Esophagus muscularis mucosa (tissue), 4 donors: ENCODE data around the gene BMAL1.

Experiments
- EP300 ChIP-seq: sonication (generic); formaldehyde crosslinking; IDR thresholded peaks from one replicate; pipeline ENCODE4 v1.6.1; 2017; ENCODE audit warnings: antibody characterized with exemption
- POLR2A ChIP-seq: fragments of 450-650 bp; IDR thresholded peaks from one replicate; pipeline ENCODE4 v1.6.1; 2017; ENCODE audit warnings: antibody characterized with exemption, moderate library complexity, mild to moderate bottlenecking, low read depth
- POLR2AphosphoS5 ChIP-seq, 2 donors: sonication (generic); formaldehyde crosslinking; IDR thresholded peaks; one replicate each; pipeline ENCODE4 v1.6.1; 2017; ENCODE audit warnings: antibody characterized with exemption in 2 of 2
- TF ChIP-seq, protein P1 (sequence below), 3 experiments: fragments of 200-600 bp in 2 of 3; fragments of 450-650 bp in 1 of 3; sonication (generic) in 2 of 3; IDR thresholded peaks; one replicate each; pipeline ENCODE4 v1.5.1; 2017 to 2019; ENCODE audit warnings: antibody characterized with exemption in 3 of 3, mild to moderate bottlenecking in 2 of 3, moderate library complexity in 1 of 3

GRCh38 chr11:13294771-13295579 is 17.4 kb downstream of the BMAL1 start:
- TF ChIP-seq, protein P1, sequence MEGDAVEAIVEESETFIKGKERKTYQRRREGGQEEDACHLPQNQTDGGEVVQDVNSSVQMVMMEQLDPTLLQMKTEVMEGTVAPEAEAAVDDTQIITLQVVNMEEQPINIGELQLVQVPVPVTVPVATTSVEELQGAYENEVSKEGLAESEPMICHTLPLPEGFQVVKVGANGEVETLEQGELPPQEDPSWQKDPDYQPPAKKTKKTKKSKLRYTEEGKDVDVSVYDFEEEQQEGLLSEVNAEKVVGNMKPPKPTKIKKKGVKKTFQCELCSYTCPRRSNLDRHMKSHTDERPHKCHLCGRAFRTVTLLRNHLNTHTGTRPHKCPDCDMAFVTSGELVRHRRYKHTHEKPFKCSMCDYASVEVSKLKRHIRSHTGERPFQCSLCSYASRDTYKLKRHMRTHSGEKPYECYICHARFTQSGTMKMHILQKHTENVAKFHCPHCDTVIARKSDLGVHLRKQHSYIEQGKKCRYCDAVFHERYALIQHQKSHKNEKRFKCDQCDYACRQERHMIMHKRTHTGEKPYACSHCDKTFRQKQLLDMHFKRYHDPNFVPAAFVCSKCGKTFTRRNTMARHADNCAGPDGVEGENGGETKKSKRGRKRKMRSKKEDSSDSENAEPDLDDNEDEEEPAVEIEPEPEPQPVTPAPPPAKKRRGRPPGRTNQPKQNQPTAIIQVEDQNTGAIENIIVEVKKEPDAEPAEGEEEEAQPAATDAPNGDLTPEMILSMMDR (IDR thresholded peaks at IDR 0.05): no peak
- TF ChIP-seq POLR2A: no peak
- no peak for TF ChIP-seq POLR2AphosphoS5 (IDR thresholded peaks at IDR 0.05)
- no peak for TF ChIP-seq EP300
